NCI-H748 treated with DMSO at 0.1 percent for 48 hours (cell line): ENCODE data around the gene MS4A8.
"Not testable (repeated sequence)": the region's sequence is repeated elsewhere in the genome, so short reads cannot be mapped to it uniquely, and the experiment has no call there.

Experiments
- DNase-seq: peaks from one replicate; lab custom pipeline; 2025; lab: John Stamatoyannopoulos, UW

The MS4A8 gene

DNA sequence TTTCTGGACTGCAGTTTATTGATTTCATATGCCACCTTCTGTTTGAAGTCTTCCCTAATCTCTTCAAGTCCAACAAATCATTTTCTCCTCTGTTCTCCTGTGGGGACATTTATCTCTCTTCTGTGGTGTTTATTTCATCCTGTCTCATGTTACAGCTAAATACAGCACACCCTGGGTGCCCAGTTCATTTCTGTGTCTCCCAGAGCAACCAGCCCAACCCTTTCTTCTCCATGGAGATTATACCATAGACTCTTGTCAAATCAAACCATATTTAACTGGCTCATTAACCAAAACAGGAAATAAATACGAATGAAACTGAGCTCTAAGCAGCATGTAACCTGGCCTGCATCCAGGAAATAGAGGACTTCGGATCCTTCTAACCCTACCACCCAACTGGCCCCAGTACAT, at the start of gene MS4A8:
Gene MS4A8 (plus strand): TSS at position 329 of the 408 bp plus-strand sequence. CDS start 1,249 bp downstream, outside the sequence.
- DNase-seq = peak; percentile 99

GRCh38 chr11:60657888-60658287, 41.5 kb upstream of the MS4A8 start:
- peak; percentile 76 for DNase-seq

- peak; percentile 93 for DNase-seq
Measured at GRCh38 chr11:60658409-60658808, 41.0 kb upstream of the MS4A8 start.

DNA sequence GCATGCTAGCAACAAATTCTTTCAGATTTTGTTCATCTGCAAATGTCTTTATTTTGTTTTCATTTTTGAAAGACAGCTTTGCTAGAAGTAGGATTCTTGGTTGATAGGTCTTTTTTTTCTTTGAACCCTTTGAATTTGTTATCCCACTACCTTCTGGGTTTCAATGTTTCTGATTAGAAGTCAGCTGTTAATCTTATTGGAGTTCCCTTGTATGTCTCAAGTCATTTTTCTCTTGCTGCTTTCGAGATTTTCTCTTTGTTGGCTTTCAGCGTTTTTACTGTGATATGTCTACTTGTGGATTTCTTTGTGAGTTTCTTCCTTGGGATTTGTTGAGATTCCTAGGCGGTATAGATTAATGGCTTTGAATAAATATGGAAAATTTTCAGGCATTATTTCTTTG, 27.2 kb upstream of the MS4A8 start:
- no peak for DNase-seq

GRCh38 chr11:60678231-60678630, 21.2 kb upstream of the MS4A8 start:
- not testable (repeated sequence) for DNase-seq

DNA sequence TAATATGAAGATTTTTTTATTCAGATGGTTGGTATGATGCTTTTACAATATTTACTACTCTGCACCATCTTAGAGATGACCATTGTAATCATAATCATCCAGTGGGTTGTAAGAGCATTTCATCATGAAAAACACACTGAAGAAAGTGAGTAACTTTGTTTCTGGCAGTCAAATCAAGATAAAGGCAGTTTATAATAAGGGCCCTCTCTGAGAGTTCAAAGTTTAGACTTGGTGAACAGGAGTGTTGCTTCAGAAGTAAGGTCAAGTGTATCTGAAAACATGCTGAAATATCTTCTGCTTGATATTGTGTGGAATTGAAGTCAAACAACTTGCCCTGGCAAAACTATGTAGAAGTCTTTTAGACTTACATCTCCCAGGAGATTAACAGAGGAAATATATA, 19.5 kb upstream of the MS4A8 start:
- DNase-seq = no peak

DNA sequence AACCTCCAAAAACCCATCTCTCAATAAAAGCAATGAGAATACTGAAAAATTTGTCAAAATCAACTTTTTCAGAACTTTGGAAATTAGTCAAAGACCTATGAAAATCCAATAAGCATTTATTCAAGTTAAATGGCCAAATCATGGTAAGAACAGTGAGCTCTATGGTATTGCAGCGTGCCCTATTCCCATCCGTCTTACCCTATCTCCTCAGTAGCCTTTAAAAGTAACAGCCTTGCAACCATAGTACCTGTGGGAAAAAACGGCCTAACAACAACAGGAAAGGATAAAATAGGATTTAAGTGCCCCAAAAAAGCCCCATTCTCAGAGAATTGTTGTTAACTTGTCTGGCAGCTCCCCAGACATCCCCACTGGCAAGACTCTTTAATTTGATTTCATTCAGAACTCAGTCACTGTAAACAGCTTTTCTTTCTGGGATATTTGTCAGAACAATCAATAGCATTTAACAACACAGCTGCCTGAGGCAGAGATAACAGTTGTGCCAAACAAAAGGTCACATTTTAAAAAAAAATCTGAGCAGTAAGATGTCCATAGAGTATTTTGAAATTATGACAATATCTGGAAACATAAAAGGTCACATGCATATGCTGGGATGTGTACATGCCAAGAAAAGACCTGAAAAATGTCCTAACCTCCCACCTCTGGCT, 18.8 kb upstream of the MS4A8 start:
- DNase-seq = no peak

DNA sequence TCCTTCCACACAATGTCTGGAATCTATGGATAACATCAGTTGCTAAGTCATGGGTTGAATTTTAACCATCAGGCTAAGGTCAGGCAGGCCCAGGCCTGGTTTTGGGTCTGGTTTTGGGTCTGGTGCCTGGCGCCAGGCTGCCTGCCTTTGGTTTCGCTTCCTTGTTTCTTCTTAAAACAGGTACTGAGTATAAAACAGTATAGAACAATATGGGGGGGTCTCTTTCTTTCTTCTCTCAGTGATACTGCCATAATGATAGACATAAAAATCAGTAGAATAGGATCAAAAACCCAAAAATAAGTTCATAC, 14.9 kb upstream of the MS4A8 start:
- not testable (repeated sequence) for DNase-seq

DNA sequence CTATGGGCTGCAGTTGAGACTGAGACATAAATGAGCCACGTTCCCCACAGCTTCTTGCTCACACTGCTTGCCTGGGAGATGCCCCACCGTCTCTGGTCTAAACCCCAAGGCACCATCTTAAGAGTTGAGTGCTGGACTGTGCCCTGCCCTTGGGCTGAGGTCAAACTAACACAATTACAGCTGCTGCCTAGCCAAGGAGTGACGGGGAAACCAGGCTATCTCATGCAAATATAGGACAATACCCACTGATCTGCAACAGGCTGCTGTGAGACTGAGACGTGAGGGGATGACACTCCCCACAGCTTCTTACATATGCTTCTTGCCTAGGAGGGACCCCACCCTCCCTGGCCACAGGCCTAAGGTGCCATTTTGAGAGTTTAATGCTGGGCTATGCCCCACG, 7.8 kb upstream of the MS4A8 start:
- DNase-seq = no peak

DNA sequence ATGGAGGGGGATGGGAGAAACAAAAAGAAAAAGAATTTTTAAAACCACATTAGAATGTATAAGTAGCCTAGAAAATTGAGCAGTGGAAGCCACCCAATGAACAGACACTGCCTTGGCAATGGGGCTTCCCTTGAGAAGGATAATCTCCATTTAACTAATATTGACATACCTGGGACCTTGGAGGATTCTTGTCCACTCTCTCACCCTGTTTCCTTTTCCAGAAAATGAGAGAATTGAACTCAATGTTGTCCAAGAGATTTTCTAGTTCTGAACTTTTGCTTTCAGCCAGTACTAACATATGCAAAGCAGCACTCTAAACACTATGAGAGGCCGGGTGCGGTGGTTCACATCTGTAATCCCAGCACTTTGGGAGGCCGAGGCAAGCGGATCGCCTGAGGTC, 524 bp downstream of the MS4A8 start:
- DNase-seq = no peak

DNA sequence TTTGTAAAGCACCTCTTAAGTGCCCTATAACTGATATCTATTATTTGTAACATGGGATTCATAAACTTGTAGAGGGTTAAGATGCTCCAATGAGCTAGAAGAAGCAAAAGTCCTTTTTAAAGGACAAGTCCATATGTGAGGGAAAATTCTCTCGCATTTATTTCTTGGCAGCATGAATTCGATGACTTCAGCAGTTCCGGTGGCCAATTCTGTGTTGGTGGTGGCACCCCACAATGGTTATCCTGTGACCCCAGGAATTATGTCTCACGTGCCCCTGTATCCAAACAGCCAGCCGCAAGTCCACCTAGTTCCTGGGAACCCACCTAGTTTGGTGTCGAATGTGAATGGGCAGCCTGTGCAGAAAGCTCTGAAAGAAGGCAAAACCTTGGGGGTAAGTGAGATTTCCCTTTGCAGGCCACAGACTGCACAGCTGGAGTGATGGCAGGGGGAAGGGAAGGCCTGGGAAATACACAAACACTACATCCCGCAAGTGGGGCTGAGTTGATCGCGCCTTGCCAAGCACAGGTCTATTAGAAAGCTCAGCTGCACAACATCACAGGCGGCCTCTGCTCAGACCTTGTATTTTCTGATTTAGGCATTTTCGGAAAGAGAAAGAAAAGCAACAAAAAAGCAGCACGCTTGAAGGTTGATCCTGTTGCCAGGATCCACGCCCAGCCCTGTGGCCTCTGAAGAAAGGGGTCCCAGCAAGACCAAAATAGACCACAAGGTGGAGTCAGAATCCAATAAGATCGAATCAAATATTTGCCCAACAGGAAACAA, 1.5 kb downstream of the MS4A8 start:
- DNase-seq = peak; percentile 93

GRCh38 chr11:60701469-60701818, 2.0 kb downstream of the MS4A8 start:
- DNase-seq = no peak

- no peak for DNase-seq
Measured at GRCh38 chr11:60703374-60703773, 4.0 kb downstream of the MS4A8 start.

DNA sequence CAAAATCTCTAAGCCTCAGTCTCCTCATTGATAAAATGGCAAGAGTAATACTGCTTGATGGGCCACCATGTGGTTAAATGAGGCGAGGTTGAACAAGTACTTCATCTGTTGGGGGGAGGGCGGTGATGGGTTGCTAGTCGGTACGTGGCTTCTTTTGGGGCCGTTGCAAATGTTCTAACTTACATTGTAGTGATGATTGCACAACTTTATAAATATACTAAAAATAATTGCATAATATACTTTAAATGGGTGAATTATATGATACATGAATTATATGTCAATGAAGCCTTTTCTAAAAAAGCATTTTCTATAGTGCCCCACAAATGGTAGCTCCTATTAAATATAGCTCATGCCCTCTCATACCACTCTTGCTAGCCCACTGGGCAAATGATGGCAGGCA, 6.5 kb downstream of the MS4A8 start:
- no peak for DNase-seq

DNA sequence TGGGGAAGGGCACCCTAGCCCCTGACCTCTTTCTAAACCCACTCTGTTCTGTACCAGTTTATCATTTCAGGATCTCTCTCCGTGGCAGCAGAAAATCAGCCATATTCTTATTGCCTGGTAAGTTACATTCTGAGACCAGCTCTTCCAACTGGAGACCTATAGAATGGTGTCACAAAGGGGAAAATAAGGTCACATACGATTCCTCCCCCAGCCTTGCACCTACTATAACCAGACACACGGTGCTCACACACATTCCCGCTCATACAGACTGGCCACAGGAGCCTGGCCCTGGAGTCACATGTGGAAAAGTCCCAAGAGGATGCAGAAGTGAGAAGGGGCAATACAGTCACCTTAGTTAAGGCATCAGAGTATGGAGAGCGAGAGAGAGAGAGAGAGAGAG, 7.5 kb downstream of the MS4A8 start:
- no peak for DNase-seq

GRCh38 chr11:60710482-60710881, 11.1 kb downstream of the MS4A8 start:
- DNase-seq = no peak

- no peak for DNase-seq
Measured at GRCh38 chr11:60711276-60711675, 11.9 kb downstream of the MS4A8 start.

GRCh38 chr11:60713423-60713822, 14.0 kb downstream of the MS4A8 start:
- not testable (repeated sequence) for DNase-seq

- DNase-seq = no peak
Measured at GRCh38 chr11:60717956-60718355, 18.5 kb downstream of the MS4A8 start.

- no peak for DNase-seq
Measured at GRCh38 chr11:60718524-60719316, 19.3 kb downstream of the MS4A8 start.

DNA sequence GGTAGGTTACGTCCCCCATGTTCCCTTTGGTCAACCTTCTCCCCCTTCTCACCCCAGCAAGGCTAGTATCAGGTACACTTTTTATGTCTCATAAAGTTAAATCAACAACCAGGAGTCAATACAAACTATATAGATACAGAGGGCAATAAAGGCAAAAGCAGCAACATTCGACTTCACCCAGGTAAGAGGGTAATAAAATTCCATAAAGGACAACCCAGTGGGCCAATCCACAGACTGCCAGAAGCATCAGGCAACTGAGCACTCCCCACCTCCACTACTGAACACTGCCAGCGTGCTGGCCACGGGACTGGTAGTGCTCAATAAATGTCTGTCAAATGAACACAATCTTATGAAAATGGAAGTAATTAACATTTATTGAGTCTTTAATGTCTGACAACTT, 20.0 kb downstream of the MS4A8 start:
- no peak for DNase-seq

DNA sequence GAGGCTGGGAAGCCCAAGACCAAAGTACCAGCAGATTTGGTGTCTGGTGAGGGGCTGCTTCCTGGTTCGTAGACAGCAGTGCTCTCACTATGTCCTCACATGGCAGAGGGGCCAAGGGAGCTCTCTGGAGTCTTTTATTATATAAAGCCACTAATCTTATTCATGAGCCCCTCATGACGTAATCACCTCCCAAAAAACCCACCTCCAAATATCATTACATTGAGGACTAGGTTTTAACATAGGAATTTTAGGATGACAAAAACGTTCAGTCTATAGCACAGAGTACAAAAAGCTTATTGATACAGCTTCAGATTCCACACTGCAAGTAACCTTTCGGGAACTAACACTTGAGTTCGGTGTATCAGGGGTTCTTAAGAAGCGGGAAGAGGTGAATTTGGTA, 21.0 kb downstream of the MS4A8 start:
- no peak for DNase-seq

- DNase-seq = no peak
Measured at GRCh38 chr11:60724420-60724819, 25.0 kb downstream of the MS4A8 start, which contains the start of gene MS4A18. TSS of gene MS4A18 (plus strand) at chr11:60724720.
